ENCODE measurements around the gene SLIT3. TPM values are rescaled to one million over a fixed set of nuclear protein-coding genes. Genes with fewer than 3 reads are reported as not detected.

The SLIT3 gene
- total RNA-seq, 1 donor from 2014 or later = 3.3 TPM

DNA sequence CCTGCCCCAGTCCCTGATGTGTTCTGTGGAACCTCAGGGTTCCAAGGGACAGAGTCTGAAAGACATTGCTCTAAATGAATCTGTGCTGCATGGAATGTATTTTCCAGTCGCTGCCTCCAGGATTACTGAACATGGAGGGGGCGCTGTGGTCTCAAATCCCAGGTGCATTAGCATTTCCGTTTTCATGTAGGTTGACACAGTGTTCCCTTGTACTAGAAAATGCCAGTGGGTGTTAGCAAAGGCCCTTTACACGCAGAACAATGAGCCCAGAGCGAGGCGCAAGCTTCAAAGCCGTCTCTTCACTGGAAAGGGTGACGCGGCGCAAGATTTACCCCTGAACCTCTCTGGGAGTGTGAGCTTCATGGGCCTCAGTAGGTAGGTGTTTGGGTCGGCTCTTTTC is 308.3 kb downstream of the SLIT3 start:
- no peak for DNase-seq (ENCODE audit: low read depth)

DNA sequence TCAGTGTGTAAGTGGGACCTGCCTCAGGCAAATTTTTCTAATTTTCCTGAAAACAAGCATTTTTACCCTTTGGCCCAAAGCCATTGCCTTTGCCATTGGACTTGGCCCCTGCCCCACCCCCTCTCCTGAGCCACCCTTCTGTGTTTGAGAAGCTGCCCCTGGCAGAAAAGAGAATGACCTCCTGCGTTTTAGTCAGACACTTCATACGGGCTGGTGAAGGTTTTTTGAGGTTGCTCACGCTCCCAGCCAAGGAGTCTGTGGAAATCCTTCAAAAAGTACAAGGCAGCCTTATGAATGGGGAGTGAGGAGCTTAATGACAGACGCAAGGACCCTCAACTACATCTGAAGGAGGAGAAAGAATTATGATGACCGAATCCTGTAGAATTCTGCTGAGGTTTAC is 308.9 kb downstream of the SLIT3 start:
- peak; percentile 23 for DNase-seq (ENCODE audit: low read depth)

DNA sequence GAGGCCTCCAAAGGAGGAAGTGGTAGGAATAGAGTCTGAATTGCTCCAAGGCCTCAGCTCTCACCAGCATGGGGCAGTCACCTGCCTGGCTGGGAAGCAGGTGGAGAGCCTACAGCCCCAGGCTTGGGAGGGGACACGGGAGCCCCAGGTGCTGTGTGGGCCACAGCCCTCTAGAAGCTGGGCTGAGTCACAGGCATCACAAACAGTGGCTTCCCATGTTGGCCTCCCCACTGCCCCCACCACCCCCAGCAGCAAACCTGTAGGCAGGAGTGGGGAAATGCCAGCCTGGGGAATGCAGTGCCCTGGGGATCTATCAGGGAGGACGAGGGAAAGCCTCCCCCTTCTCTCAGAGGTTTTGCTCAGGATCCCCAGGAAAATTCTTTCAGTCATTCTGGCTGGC is 309.6 kb downstream of the SLIT3 start:
- no peak for DNase-seq (ENCODE audit: low read depth)

DNA sequence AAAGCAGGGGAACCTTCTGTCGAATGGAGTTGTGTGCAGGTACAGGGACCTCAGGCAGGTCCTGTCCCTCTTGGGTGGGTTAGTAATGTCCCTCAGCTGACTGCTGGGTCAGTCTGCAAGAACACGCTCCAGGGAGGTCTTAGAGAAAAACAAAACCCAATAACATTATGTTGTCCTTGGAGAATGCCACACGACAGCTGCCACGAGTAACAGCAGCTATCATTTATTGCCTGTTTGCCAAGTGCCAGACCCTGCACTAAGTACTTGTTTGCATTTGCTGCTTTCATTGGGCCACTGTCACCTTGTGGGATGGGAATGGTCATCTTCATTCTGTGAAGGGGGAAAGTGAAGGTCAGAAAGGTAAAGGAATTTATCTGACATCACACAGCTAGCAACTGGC is 310.3 kb downstream of the SLIT3 start:
- DNase-seq (ENCODE audit: low read depth) = no peak

DNA sequence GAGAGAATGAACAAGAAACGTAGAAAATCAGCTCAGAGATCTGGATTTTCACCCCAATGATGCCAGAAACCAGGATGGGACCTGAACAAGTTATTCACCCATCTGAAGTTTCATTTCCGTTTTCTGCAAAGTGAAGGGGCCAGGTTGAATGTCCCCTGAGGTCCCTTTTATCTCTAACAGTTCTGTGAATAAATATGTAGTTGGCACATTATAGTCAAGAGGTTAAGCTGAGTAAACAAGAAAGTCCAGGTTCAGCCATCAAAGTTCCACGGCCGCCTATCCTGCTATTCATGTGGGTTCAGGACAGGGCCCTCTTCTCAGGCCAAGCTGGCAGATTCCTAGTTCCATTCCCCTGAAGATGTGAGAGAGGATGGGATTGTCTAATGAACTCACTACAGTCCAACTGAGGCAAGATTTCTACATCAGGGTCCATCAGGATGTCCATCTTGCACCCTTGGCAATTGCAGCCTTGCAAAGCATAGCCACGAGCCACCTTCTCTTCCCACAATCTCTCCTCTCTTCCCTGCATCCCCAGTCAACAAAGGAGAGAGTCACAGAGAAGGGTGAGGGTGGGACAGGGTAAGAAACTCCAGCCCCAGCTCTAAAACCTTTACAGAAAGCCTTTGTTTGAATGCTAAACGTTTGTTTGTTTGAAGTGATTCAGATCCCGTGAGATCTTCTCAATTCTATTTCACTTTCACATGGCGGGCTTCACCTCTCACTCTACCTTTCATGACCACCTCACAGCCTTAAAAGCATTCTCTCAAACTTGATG is 311.0 kb downstream of the SLIT3 start:
- no peak for DNase-seq (ENCODE audit: low read depth)

DNA sequence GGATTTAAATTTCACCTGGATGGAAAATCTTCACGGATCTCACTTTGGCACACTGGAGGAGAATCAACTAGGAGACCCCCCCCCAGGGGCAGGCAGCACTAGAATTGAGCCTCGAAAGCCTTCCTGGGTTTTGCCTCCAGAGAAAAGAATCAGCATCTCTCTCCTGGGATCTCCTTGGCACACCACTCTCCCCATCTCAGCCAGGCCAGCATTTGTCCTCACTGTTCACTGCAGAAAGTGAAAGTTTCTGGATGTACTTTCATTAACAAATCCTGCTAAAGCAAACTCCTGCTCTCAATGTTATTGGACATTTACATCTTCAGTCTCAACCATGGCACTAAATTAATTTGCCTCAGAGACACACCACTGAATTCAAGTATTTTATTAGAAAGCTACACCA is 312.2 kb downstream of the SLIT3 start:
- no peak for DNase-seq (ENCODE audit: low read depth)

DNA sequence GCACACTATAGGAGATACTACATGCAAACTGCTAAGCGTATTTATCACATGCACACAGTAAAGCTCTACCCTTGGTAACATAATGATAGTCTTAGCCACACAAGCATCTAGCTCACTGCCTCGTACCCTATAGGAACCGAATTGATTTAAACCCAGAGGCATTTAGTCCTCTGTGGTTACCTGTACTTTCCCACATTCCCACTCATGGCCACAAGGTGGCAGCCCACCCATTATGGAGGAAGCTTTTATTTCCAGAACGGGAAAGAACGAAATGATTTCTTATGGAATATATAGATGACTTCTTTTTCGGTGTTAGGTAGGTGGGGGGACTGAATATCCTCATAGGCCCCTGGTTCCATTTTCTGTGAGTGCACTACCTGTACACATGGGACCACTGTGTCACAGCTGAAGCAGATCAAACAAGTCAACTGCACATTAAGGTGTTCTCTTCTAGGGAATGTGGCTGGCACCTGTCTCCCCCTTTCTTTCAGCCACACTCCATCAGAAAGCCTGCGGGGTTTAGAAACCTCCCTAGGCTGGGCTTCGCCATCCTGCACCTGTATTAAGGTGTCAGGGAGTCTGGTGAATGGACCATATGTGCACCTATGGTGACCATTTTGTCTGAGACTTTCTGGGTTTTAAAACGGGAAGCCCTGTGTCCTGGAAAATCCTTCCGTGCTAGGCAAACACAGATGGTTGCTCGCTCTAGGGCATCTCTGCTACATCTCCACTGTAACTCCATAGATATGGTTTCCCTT is 313.2 kb downstream of the SLIT3 start:
- peak; percentile 49 for DNase-seq (ENCODE audit: low read depth)

DNA sequence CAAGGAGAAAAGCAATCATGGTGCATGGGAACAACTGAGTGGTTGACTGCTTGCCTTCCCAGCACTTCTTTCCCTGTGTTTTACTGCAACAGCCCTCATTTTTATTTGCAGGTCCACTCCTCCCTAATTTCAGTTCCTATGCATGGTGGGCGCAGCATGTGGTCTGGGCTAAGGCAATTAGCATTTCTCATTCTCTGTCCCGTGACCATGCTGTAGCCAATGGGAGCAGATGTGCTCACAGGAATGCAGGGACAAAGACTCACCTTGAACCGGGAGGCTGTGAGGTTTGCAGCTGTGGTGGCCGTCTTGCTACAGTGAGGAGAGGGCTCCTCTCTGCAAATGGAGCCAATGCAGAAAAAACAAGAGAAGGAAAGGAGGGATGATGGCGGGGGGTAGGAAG is 315.5 kb downstream of the SLIT3 start:
- DNase-seq (ENCODE audit: low read depth) = no peak

DNA sequence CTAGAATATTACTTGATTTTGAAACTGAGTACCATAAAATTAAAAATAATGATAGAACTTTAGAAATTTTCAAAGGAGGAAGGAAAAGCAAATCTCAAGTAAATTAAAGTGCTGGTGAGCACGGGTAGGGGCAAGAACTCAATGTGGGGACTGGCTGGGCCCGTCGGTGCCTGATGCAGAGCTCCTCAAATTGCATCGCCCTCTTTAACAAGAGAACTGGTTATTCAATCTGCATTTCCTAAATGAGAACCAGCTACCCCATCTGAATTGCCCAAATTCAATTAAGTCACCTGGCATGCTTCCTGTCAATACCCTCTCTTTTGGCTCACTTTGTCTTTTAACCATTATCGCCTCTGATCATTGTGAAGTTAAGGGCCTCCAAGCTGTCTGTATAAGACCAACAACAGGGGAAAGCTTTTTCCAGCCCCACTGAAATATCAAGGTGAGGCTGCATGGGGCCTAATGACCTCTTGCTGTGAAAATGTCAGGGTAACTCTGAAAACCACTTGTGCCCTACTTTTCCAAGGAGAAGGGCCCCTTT is 316.7 kb downstream of the SLIT3 start:
- DNase-seq (ENCODE audit: low read depth) = no peak

DNA sequence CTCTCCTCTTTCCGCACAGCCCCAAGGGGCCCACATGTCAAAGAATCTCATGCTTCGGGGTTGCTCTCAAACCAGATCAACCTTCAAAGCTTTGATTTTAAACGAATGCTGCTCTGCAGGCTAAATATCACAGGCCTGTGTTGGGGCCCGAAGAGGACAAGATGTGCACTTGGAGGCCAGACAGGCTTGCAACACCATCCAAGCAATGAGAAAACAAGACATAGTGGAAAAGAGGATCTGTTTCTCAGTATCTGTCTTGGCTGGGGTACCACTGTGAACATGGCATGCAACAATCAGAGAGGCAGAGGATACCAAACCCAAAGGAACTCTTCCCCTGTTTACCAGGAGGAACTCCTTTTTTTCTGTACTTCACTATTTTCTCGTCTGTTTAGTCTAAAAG is 321.8 kb downstream of the SLIT3 start:
- DNase-seq (ENCODE audit: low read depth) = no peak

DNA sequence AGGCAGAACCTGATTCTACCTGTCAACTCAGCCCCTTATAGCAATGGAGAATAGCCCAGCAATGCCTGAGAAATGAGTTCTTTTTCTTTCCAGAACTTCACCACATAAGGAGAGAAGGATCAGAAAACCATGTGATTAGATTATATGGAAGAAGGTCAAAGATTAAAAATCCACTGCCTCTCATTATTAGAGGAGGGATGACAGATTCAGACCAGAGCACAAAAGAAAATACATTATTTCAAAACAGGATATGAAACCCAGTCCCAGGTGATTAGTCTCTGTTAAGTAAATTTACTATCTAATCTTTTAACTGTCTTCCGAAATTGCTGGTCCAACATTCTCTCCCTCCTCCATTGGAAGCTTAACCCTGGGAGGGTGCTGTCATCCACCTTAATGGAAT is 322.4 kb downstream of the SLIT3 start:
- DNase-seq (ENCODE audit: low read depth) = no peak

DNA sequence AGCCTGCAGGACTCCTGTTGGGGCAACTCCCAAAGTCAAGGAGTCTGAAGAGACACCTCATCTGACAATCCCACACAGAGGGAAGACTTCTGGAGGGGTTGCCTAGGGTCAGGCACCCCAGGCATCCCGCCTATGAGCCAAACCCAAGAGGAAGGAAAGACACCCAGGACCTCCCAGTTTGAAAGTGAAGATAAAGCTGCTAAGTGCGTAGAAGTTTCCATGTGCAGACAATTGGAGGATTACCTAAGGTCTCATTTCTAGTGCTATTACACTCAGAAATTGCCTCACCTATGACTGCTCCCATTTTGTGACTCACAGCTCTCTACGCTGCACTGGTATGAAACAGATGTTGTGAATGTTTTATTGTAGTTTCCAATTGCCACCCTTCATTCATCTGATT is 322.9 kb downstream of the SLIT3 start:
- DNase-seq (ENCODE audit: low read depth) = peak; percentile 91

DNA sequence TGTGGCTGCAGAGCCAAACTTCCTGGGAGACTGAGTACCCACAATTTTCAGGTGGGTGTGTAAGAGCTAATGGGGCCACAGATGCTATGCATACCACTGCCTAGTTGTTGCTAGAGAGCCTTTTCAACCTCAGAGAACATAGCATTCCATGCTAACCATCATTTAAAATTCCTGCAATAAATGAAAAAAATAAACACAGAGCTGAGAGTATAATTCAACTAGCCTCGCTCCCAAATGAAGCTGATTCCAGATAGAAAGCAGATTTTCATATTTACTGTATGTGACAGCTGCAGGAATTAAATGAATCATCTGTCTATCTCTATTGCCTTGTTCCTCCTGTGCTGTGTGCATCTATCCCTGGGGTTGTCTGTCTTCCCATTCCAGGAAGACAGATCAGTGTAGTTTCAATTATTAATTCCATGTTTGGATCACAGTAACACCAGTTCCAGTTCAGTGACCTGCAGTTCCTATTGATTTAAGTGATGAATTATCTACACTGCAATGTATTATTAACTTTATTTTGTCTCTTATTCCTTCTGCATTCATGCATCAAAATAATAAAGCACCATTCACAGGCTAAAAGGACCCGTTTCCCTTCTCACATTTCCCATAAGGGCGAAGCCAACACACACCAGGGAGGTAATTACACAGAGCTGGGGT is 324.5 kb downstream of the SLIT3 start:
- peak; percentile 76 for DNase-seq (ENCODE audit: low read depth)

DNA sequence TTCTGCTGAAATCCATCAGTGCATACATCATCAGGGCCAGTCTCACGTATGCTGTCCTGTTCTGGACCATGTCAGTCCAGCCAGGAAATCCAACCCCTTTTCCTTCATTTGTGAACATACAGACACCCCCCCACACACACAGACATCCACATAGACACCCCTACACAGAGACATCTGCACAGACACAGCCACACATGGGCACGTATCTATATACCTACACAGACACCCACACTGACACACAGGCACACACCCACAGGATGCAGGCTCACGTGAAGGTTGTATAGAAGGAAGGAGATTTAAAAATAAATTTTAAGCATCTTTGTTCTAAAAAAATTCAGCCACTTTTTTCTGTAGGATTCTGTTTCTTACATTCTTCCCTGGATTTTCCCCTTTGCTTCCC is 325.6 kb downstream of the SLIT3 start:
- no peak for DNase-seq (ENCODE audit: low read depth)

DNA sequence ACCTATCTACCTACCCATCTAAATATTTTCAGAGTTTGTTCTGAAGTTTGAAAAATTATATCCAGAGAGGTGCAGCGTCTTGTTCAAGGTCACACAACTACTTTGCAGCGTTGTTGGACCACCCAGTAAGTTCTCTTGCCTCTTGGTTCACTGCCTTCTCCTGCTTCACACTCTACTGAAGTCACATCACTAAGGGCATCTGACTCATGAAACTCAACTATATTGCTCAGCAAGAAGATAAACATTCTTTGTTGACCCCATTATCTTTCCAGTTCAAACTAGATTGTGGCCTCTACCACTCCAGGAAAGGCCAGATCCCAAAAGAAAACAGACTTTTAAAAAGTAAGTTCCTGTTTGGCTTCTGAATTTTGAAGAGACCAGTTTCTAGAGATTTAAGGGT is 326.9 kb downstream of the SLIT3 start:
- DNase-seq (ENCODE audit: low read depth) = peak; percentile 74

DNA sequence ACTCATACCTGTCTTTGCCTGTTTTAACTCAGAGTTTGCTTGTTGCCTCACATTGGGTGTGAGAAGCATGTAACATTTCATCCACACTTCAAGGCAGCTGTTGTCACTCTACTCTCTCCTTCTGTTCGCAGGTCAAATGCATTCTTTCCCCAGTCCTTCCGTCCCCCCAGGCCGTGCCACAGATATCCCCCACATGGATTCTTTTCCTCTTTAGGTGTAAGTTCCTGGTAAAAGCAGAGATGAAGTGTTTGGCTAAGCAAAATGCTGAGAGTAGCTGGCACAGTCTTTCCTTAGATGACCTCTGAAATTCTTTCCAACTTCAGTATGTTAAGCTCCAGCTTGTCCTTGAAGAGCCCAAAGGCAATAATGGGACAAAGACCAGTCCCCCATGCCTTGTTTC is 328.2 kb downstream of the SLIT3 start:
- DNase-seq (ENCODE audit: low read depth) = no peak

DNA sequence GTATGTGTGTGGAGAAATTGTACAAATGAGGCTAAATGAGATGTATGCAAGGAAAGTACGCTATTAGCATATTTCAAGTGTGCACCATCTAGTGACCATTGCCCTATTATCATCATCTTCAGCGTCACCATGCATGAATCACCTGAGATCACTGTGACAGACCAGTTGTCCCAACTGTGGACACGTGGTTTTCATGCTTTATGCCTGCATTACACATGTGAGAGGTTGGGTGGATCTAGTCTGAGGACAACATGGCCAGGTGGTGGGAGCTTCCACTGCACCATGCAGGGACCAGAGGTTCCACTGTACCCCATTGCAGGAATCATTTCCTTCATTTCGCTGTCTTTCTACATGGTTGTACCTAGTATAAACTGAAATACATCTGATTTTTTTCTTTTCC is 329.8 kb downstream of the SLIT3 start:
- DNase-seq (ENCODE audit: low read depth) = no peak

DNA sequence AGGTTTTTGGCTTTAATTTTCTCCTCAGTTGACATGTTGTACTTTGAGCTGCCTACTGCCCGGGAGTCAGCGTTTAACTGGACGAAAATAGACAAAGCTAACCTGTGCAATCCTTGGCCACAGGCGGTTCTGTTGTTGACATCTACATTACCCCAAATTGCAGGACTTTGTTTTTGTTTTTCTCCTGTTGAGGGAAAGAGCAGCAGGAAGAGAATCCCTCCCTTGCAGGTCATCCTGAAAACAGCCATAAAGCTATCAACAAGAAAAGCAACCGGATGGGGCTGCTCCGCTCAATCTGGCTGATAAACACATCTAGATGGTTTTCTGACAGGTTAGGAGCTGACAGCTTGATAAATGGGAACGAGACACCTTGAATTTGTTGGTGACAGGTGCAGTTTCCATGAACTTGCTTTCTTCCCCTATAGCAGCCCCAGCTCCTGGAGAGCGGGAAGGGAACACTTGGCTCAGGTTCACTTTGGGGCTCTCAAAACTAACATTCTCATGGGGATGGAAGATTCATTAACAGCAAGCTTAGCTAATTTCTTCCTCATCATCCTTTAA is 331.5 kb downstream of the SLIT3 start:
- DNase-seq (ENCODE audit: low read depth) = no peak

DNA sequence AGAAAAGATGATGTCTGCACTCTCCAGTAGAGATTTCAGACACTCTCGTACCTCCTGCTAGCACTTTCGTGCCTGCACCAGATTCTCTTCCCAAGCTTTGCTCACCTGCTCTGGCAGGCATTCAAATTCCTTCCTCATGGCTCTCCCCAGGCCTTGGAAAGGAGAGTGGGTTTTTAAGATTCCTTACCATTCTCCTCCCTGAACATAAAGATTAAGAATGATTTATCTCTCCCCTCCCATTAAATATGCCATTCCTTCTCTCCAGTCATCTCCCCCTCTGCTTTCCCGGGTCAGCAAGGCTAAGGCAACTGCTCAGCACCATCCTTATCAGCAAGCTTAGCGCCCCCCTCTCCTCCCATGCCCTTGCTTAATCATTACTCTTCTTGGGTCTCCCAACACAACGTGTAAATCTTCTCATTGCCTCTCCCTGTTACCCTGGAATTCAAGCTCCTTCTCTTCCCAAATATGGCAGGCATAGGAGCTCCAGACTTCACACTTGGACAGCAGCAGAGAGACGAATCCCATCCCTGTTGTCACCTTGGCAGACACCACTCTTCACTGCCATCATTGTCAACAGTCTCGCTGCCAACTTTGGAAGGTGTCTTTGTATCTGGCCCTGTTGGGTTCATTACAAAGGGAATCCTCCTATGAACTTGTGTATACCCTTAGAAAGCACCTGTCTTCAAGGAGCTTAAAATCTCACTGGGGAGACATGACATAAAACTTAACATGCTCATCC is 332.9 kb downstream of the SLIT3 start:
- no peak for DNase-seq (ENCODE audit: low read depth)

DNA sequence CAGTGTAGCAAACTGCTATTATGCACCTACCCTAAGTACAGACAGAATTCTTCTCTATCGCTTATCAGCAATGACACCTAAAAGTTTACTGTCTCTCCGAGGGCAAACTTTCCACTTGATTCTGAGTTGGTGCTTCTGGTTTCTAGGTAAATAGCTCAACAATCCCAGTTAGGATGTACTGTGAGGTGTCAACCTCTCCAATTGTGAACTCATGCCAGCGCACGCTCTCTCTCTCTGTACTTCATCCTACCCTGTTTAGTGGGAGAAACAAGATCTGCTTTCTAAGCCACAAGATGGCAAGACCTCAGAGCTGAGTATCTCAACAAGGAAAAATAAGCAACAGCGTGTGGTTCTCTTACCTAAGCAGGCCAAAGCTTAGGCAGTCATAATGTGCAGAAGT is 335.3 kb downstream of the SLIT3 start:
- no peak for DNase-seq (ENCODE audit: low read depth)

DNA sequence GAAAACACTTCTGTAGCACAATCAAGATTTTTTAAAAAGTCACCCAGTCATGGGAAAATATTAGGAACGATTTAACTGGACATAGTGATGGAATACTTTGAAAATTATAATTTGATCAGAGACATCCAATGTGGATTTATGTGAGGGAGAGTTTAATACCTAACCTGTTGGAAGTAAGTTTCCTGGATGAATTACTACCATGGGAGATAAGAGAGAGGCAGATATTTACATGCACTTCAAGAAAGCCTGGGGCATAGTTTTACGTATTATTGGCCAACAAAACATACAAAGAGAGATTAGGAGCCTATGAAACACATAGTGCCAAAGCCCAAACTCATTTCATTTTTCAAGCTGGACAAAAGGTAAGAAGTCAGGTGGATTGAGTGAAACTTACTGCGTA is 336.8 kb downstream of the SLIT3 start:
- DNase-seq (ENCODE audit: low read depth) = no peak

DNA sequence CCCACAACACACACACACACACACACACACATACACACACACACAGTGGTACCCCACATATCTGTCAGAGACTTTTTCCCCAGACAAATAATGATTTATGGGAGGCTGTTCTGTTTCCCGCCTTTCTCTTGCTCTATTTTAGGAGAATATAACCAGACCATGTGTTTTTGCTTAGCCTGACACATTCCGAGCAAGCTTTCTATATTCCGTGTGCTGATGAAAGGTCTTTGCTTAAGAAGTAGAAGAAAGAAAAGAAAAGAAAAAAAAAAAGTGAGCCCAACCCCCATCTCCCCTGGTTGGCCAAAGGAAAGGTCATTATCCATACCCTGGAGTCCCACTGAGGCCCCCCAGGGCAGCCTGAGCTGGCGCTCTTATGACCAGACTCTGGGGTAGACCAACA is 338.6 kb downstream of the SLIT3 start:
- DNase-seq (ENCODE audit: low read depth) = no peak

All from renal cortical epithelial cell (primary cell).